GM12878 (cell line): ENCODE measurements around the gene OR2B2. TPM values are rescaled to one million over a fixed set of nuclear protein-coding genes. Genes with fewer than 3 reads are reported as not detected.

Source experiments
- BCL11A ChIP-seq: IDR thresholded peaks from 2 replicates; pipeline ENCODE4 v1.6.1; 2011; ENCODE audit warnings: low read depth, low read length
- CHD2 ChIP-seq: IDR thresholded peaks from 2 replicates; pipeline ENCODE4 v1.6.1; 2011; ENCODE audit warnings: low read depth, low read length, improper control_type of control experiment, borderline replicate concordance
- EGR1 ChIP-seq, 2 experiments: IDR thresholded peaks; 1 replicate in 1 of 2; 2 replicates in 1 of 2; pipeline ENCODE4 v1.6.1; 2011 to 2012; ENCODE audit warnings: low read depth in 2 of 2, low read length in 2 of 2, borderline replicate concordance in 1 of 2, mild to moderate bottlenecking in 1 of 2, moderate library complexity in 1 of 2
- FOXK2 ChIP-seq: fragments of 450-650 bp; IDR thresholded peaks from 2 replicates; pipeline ENCODE4 v1.6.1; 2017; ENCODE audit warnings: mild to moderate bottlenecking, moderate library complexity
- IRF5 ChIP-seq: fragments of 450-650 bp; IDR thresholded peaks from 2 replicates; pipeline ENCODE4 v1.6.1; 2017; ENCODE audit warnings: borderline replicate concordance
- KAT2A ChIP-seq: conservative IDR thresholded peaks from 2 replicates; pipeline ENCODE4 v1.6.1; 2011; ENCODE audit warnings: low read depth, low read length; ENCODE audit not compliant: control insufficient read depth
- KLF5 ChIP-seq: fragments of 450-650 bp; IDR thresholded peaks from 2 replicates; pipeline ENCODE4 v1.6.1; 2014; ENCODE audit warnings: mild to moderate bottlenecking; ENCODE audit not compliant: partially characterized antibody
- LARP7 ChIP-seq: fragments of 450-650 bp; IDR thresholded peaks from 2 replicates; pipeline ENCODE4 v1.6.1; 2017; ENCODE audit warnings: mild to moderate bottlenecking
- MEF2B ChIP-seq: fragments of 450-650 bp; IDR thresholded peaks from 2 replicates; pipeline ENCODE4 v1.6.1; 2018; ENCODE audit warnings: mild to moderate bottlenecking, moderate library complexity; ENCODE audit not compliant: partially characterized antibody, poor library complexity, severe bottlenecking
- NBN ChIP-seq: fragments of 450-650 bp; IDR thresholded peaks from 2 replicates; pipeline ENCODE4 v1.6.1; 2016
- NR2C1 ChIP-seq: fragments of 450-650 bp; IDR thresholded peaks from 2 replicates; pipeline ENCODE4 v1.6.1; 2017; ENCODE audit warnings: antibody characterized with exemption, mild to moderate bottlenecking, moderate library complexity
- NR2F1 ChIP-seq: fragments of 450-650 bp; conservative IDR thresholded peaks from 2 replicates; pipeline ENCODE4 v1.6.1; 2017; ENCODE audit warnings: mild to moderate bottlenecking
- PKNOX1 ChIP-seq: fragments of 450-650 bp; IDR thresholded peaks from 2 replicates; pipeline ENCODE4 v1.6.1; 2016; ENCODE audit warnings: mild to moderate bottlenecking
- PML ChIP-seq: IDR thresholded peaks from 2 replicates; pipeline ENCODE4 v1.6.1; 2012; ENCODE audit warnings: low read length, inconsistent platforms
- SREBF1 ChIP-seq: IDR thresholded peaks from 2 replicates; pipeline ENCODE4 v1.6.1; 2012; ENCODE audit warnings: mild to moderate bottlenecking, low read length
- TARDBP ChIP-seq: IDR thresholded peaks from 2 replicates; pipeline ENCODE4 v1.6.1; 2016; ENCODE audit warnings: borderline replicate concordance
- TBL1XR1 ChIP-seq: IDR thresholded peaks from 2 replicates; pipeline ENCODE4 v1.6.1; 2012; ENCODE audit warnings: low read depth, low read length, improper control_type of control experiment
- YBX1 ChIP-seq: fragments of 450-650 bp; IDR thresholded peaks from 2 replicates; pipeline ENCODE4 v1.6.1; 2016; ENCODE audit warnings: antibody characterized with exemption
- YY1 ChIP-seq: IDR thresholded peaks from 2 replicates; pipeline ENCODE4 v1.6.1; 2011; ENCODE audit warnings: low read depth, mild to moderate bottlenecking, low read length
- ZNF384 ChIP-seq: IDR thresholded peaks from 2 replicates; pipeline ENCODE4 v1.6.1; 2012; ENCODE audit warnings: low read depth, mild to moderate bottlenecking, low read length, improper control_type of control experiment, borderline replicate concordance
- ZSCAN29 ChIP-seq: fragments of 450-650 bp; IDR thresholded peaks from 2 replicates; pipeline ENCODE4 v1.6.1; 2017; ENCODE audit warnings: mild to moderate bottlenecking, moderate library complexity
- polyA plus RNA-seq, 11 experiments: library from polyadenylated mRNA; depleted of rRNA in 4 of 11; unstranded in 6 of 11; stranded (reverse) in 5 of 11; fragments of >200 nt; fragmentation: Nextera tagmentation in 4 of 11; fragmentation: Illumina TruSeq in 1 of 11; extraction: Ambion mirVana in 4 of 11; extraction: Trizol in 1 of 11; gene quantifications; 1 replicate in 1 of 11; 2 replicates in 10 of 11; pipeline versions ENCODE4 v1.2.1 to v1.2.3, GENCODE V29; 2011 to 2016; ENCODE audit warnings: inconsistent platforms in 2 of 11, missing spikeins in 2 of 11, low read depth in 1 of 11
- total RNA-seq, 4 experiments: library from RNA; depleted of rRNA in 3 of 4; stranded (reverse); fragments of >200 nt in 3 of 4; fragmentation: Illumina TruSeq in 1 of 4; extraction: Trizol in 1 of 4; gene quantifications; 2 replicates each; pipeline versions ENCODE4 v1.2.1 to v1.2.3, GENCODE V29; 2013 to 2021
- TF ChIP-seq, protein P1 (sequence below): fragments of 150-350 bp; IDR thresholded peaks from 2 replicates; pipeline ENCODE4 v1.6.1; 2014; ENCODE audit warnings: mild to moderate bottlenecking, low read depth, low read length
- TF ChIP-seq, protein P2 (sequence below): IDR thresholded peaks from 2 replicates; pipeline ENCODE4 v1.6.1; 2011; ENCODE audit warnings: borderline replicate concordance, low read depth, mild to moderate bottlenecking, moderate library complexity, low read length; ENCODE audit not compliant: insufficient read depth, poor library complexity, severe bottlenecking
- TF ChIP-seq, protein P3 (sequence below): fragments of 450-650 bp; IDR thresholded peaks from 2 replicates; pipeline ENCODE4 v1.6.1; 2017; ENCODE audit warnings: mild to moderate bottlenecking, low read depth, inconsistent platforms; ENCODE audit not compliant: poor library complexity, severe bottlenecking

OR2B2 gene
- total and polyA plus RNA-seq, 10 of the 15 experiments (the other 5 are each of a cell fraction or from before 2014, with no cell fraction given) = not detected

- TF ChIP-seq, protein P1, sequence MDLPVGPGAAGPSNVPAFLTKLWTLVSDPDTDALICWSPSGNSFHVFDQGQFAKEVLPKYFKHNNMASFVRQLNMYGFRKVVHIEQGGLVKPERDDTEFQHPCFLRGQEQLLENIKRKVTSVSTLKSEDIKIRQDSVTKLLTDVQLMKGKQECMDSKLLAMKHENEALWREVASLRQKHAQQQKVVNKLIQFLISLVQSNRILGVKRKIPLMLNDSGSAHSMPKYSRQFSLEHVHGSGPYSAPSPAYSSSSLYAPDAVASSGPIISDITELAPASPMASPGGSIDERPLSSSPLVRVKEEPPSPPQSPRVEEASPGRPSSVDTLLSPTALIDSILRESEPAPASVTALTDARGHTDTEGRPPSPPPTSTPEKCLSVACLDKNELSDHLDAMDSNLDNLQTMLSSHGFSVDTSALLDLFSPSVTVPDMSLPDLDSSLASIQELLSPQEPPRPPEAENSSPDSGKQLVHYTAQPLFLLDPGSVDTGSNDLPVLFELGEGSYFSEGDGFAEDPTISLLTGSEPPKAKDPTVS = peak; percentile 55; the same call in 1 of the 2 replicates
- no peak for TF ChIP-seq IRF5
- TF ChIP-seq SREBF1 = no peak
- TF ChIP-seq PML = peak; percentile 99
- peak; percentile 96 for TF ChIP-seq LARP7
- TF ChIP-seq CHD2 = peak; percentile 84
- TF ChIP-seq KLF5 = peak; percentile 50
- TF ChIP-seq MEF2B = no peak
- peak; percentile 97 for TF ChIP-seq ZNF384
- peak; percentile 63; the same call in 1 of the 2 replicates for TF ChIP-seq TBL1XR1
- no peak for TF ChIP-seq BCL11A
- no peak for TF ChIP-seq YBX1
- peak; percentile 74 for TF ChIP-seq YY1
- TF ChIP-seq, protein P2, sequence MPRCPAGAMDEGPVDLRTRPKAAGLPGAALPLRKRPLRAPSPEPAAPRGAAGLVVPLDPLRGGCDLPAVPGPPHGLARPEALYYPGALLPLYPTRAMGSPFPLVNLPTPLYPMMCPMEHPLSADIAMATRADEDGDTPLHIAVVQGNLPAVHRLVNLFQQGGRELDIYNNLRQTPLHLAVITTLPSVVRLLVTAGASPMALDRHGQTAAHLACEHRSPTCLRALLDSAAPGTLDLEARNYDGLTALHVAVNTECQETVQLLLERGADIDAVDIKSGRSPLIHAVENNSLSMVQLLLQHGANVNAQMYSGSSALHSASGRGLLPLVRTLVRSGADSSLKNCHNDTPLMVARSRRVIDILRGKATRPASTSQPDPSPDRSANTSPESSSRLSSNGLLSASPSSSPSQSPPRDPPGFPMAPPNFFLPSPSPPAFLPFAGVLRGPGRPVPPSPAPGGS = peak; percentile 78
- TF ChIP-seq, protein P3, sequence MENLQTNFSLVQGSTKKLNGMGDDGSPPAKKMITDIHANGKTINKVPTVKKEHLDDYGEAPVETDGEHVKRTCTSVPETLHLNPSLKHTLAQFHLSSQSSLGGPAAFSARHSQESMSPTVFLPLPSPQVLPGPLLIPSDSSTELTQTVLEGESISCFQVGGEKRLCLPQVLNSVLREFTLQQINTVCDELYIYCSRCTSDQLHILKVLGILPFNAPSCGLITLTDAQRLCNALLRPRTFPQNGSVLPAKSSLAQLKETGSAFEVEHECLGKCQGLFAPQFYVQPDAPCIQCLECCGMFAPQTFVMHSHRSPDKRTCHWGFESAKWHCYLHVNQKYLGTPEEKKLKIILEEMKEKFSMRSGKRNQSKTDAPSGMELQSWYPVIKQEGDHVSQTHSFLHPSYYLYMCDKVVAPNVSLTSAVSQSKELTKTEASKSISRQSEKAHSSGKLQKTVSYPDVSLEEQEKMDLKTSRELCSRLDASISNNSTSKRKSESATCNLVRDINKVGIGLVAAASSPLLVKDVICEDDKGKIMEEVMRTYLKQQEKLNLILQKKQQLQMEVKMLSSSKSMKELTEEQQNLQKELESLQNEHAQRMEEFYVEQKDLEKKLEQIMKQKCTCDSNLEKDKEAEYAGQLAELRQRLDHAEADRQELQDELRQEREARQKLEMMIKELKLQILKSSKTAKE = no peak
- peak; percentile 79 for TF ChIP-seq NBN
- TF ChIP-seq EGR1 (IDR thresholded peaks at IDR 0.05; ENCODE audit: borderline replicate concordance in 1 of 2, low read depth in 2 of 2, low read length in 2 of 2) = peak; percentile 23 to 56; a peak in 2 of 3 replicates
- no peak for TF ChIP-seq ZSCAN29
- no peak for TF ChIP-seq FOXK2
- peak; percentile 10; the same call in 1 of the 2 replicates for TF ChIP-seq NR2F1
- peak; percentile 28; the same call in 1 of the 2 replicates for TF ChIP-seq KAT2A
- peak; percentile 43; the same call in 1 of the 2 replicates for TF ChIP-seq PKNOX1
- no peak for TF ChIP-seq TARDBP
- TF ChIP-seq NR2C1 = no peak
These were observed 21.5 kb downstream of the OR2B2 start (continued) for GRCh38 chr6:27890445-27891319.
